Measurements from ENCODE around the gene ZNF235.

GRCh38 chr19:44260695-44261446 lies 44.0 kb downstream of the ZNF235 start:
- TF ChIP-seq POLR2AphosphoS5 (IDR thresholded peaks at IDR 0.05), result no peak
- TF ChIP-seq CTCF (IDR thresholded peaks at IDR 0.05), result no peak
- TF ChIP-seq POLR2A (IDR thresholded peaks at IDR 0.05), result no peak

Data from suprapubic skin (tissue), 4 donors.